SH-SY5Y (cell line): ENCODE measurements around the gene FBXO34.

Experiments
- GATA2 ChIP-seq: IDR thresholded peaks from 2 replicates; pipeline ENCODE4 v1.6.1; 2011; ENCODE audit warnings: mild to moderate bottlenecking, low read depth, low read length
- GATA3 ChIP-seq: IDR thresholded peaks from 2 replicates; pipeline ENCODE4 v1.6.1; 2011; ENCODE audit warnings: low read depth, mild to moderate bottlenecking, low read length, moderate library complexity

DNA sequence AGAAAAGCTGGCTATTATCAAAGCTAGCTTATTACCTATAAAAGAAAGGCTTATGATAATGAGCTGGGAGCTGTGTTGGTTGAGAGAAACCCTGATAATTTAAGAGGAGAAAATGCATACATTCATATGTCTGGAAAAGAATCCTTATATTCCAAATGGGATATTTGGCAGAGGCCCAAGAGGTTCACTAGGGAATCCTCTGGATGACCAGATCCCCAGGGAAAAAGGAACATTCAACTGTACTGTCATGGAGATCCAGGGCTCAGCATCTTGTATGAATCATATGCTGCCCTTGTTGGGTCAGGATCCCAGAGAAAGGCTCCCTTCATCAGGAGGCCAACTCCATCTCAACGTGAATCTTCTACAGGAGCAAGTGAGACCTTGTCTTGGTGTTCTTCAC, 16.6 kb upstream of the FBXO34 start:
- TF ChIP-seq GATA3 = no peak
- TF ChIP-seq GATA2 = no peak
